Activated B cell treated with CpG ODN at 0.5 μM for 24 hours (primary cell): ENCODE data around the gene NR5A1. TPM values are rescaled to one million over a fixed set of nuclear protein-coding genes. Genes with fewer than 3 reads are reported as not detected.

Source experiments
- ATAC-seq: fragments of 200-7000 bp; cut with Tn5 transposase; one replicate; pipeline ENCODE4 v1.10.0; 2021; ENCODE audit warnings: low read depth, mild to moderate bottlenecking, moderate library complexity
- CTCF ChIA-PET: fragments of 350-600 bp; sonication (Branson Sonifier 250); formaldehyde crosslinking; loops from one replicate; lab custom pipeline; 2021; ENCODE audit warnings: antibody characterized with exemption; lab: Charles Lee
- POLR2A ChIA-PET: fragments of 350-600 bp; sonication (Branson Sonifier 250); formaldehyde crosslinking; loops from one replicate; lab custom pipeline; 2021; ENCODE audit warnings: antibody characterized with exemption; lab: Charles Lee
- DNase-seq: peaks from one replicate; pipeline ENCODE4 v3.0.0; 2022
- H3K27ac Mint-ChIP-seq: one replicate; pipeline ENCODE4 v1.8.0; 2020; ENCODE audit warnings: mixed read lengths
- H3K27me3 Mint-ChIP-seq: one replicate; pipeline ENCODE4 v1.8.0; 2021; ENCODE audit warnings: mixed read lengths
- H3K36me3 Mint-ChIP-seq: one replicate; pipeline ENCODE4 v1.8.0; 2021; ENCODE audit warnings: low read depth, mixed read lengths
- H3K4me1 Mint-ChIP-seq: one replicate; pipeline ENCODE4 v1.8.0; 2021; ENCODE audit warnings: mixed read lengths
- H3K4me3 Mint-ChIP-seq: one replicate; pipeline ENCODE4 v1.8.0; 2020; ENCODE audit warnings: mild to moderate bottlenecking, mixed read lengths
- H3K9me3 Mint-ChIP-seq: one replicate; pipeline ENCODE4 v1.8.0; 2020; ENCODE audit warnings: mixed read lengths
- CTCF ChIP-seq: fragments of 200-600 bp; IDR thresholded peaks from one replicate; pipeline ENCODE4 v1.8.0; 2022; ENCODE audit warnings: antibody characterized with exemption, mild to moderate bottlenecking
- intact Hi-C: fragments of 100-400 bp; cut with micrococcal nuclease; formaldehyde crosslinking; loops from one replicate; pipeline ENCODE4 v1.15.1; 2024
- total RNA-seq: library from RNA; stranded (reverse); gene quantifications from 2 replicates; pipeline ENCODE4 v1.2.3, GENCODE V29; 2022

The NR5A1 gene
- total RNA-seq, 1 donor from 2014 or later, result not detected

DNA sequence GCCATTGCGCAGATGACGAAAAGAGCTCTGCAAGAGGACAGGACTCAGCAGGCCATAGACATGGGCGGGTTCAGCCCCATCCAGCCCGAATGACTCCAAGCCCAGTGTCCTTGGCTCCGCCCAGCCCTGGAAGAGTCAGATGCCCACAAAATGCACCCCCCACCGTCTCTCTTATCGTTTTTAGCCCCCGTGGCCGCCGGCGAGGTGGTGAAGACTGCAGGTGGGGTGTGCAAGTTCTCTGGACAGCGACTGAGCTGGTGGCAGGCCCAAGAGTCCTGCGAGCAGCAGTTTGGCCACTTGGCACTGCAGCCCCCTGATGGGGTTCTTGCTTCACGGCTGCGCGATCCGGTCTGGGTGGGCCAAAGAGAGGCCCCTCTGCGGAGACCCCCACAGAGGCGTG is 54.9 kb downstream of the NR5A1 start:
- Mint-ChIP-seq H3K9me3 (no peaks in the 10 kb centered on the region), H3K4me1 (no peaks in the 10 kb centered on the region), H3K36me3 (no peaks in the 10 kb centered on the region), H3K27ac (no peak overlapping the region), H3K4me3 (no peak overlapping the region), H3K27me3 (peaks cover 41% of the 10 kb centered on the region)
- POLR2A ChIA-PET, result no interaction called here
- no peak for TF ChIP-seq CTCF
- ATAC-seq, result no peak
- CTCF ChIA-PET, result no interaction called here
- no peak for DNase-seq
- intact Hi-C loops, result no loop called here

GRCh38 chr9:124450931-124451661 is 56.1 kb downstream of the NR5A1 start:
- H3K4me3 Mint-ChIP-seq, result no peak overlapping the region
- POLR2A ChIA-PET, result no interaction called here

GRCh38 chr9:124450241-124450924 is 56.8 kb downstream of the NR5A1 start, which contains the start of gene ADGRD2:
TSS of gene ADGRD2 (plus strand) at chr9:124450451. CDS start at chr9:124451667, 1,216 bp downstream.
- H3K27me3 Mint-ChIP-seq, result peaks cover 44% of the 10 kb centered on the region
- intact Hi-C loops, result no loop called here
- H3K36me3 Mint-ChIP-seq, result no peaks in the 10 kb centered on the region
- POLR2A ChIA-PET, result no interaction called here
- CTCF ChIA-PET, result no interaction called here
- TF ChIP-seq CTCF, result no peak
- no peak within 1 kb of the TSS for H3K4me3 Mint-ChIP-seq
- DNase-seq, result no peak
- ATAC-seq, result no peak
- no peak within 1 kb of the TSS for H3K27ac Mint-ChIP-seq
- H3K9me3 Mint-ChIP-seq, result no peaks in the 10 kb centered on the region
- H3K4me1 Mint-ChIP-seq, result no peaks in the 10 kb centered on the region

More at GRCh38 chr9:124450931-124451661, 56.1 kb downstream of the NR5A1 start:
- Mint-ChIP-seq H3K9me3 (no peaks in the 10 kb centered on the region), H3K4me1 (no peaks in the 10 kb centered on the region), H3K27ac (no peak overlapping the region), H3K36me3 (no peaks in the 10 kb centered on the region), H3K27me3 (peaks cover 44% of the 10 kb centered on the region)
- TF ChIP-seq CTCF, result no peak
- CTCF ChIA-PET, result no interaction called here
- ATAC-seq (no peak), DNase-seq (no peak)
- intact Hi-C loops, result no loop called here

GRCh38 chr9:124449381-124450151 is 57.6 kb downstream of the NR5A1 start:
- Mint-ChIP-seq H3K27me3 (peaks cover 44% of the 10 kb centered on the region), H3K36me3 (no peaks in the 10 kb centered on the region), H3K27ac (no peak overlapping the region), H3K4me3 (no peak overlapping the region), H3K4me1 (no peaks in the 10 kb centered on the region), H3K9me3 (no peaks in the 10 kb centered on the region)
- ATAC-seq, result no peak
- intact Hi-C loops, result no loop called here
- POLR2A ChIA-PET, result no interaction called here
- DNase-seq, result no peak
- CTCF ChIA-PET, result no interaction called here
- no peak for TF ChIP-seq CTCF

- H3K4me1 Mint-ChIP-seq, result no peaks in the 10 kb centered on the region
- intact Hi-C loops, result no loop called here
Observed at GRCh38 chr9:124448019-124448418, 59.2 kb downstream of the NR5A1 start.

More at GRCh38 chr9:124448019-124448418, 59.2 kb downstream of the NR5A1 start:
- Mint-ChIP-seq H3K27ac (no peak overlapping the region), H3K36me3 (no peaks in the 10 kb centered on the region), H3K9me3 (peaks cover 2% of the 10 kb centered on the region), H3K27me3 (peaks cover 46% of the 10 kb centered on the region), H3K4me3 (no peak overlapping the region)
- CTCF ChIA-PET, result no interaction called here
- DNase-seq (no peak), ATAC-seq (no peak)
- no peak for TF ChIP-seq CTCF
- POLR2A ChIA-PET, result no interaction called here
